NCI-H2196 treated with DMSO at 0.1 percent for 48 hours (cell line): Measurements from ENCODE around the gene TTF1.
A peak's percentile ranks its signal among the peaks of the same experiment; 100 is the strongest.

Experiments used
- DNase-seq: peaks from one replicate; lab custom pipeline; 2025; ENCODE audit not compliant: unreplicated experiment; lab: John Stamatoyannopoulos, UW

The TTF1 gene, protein sequence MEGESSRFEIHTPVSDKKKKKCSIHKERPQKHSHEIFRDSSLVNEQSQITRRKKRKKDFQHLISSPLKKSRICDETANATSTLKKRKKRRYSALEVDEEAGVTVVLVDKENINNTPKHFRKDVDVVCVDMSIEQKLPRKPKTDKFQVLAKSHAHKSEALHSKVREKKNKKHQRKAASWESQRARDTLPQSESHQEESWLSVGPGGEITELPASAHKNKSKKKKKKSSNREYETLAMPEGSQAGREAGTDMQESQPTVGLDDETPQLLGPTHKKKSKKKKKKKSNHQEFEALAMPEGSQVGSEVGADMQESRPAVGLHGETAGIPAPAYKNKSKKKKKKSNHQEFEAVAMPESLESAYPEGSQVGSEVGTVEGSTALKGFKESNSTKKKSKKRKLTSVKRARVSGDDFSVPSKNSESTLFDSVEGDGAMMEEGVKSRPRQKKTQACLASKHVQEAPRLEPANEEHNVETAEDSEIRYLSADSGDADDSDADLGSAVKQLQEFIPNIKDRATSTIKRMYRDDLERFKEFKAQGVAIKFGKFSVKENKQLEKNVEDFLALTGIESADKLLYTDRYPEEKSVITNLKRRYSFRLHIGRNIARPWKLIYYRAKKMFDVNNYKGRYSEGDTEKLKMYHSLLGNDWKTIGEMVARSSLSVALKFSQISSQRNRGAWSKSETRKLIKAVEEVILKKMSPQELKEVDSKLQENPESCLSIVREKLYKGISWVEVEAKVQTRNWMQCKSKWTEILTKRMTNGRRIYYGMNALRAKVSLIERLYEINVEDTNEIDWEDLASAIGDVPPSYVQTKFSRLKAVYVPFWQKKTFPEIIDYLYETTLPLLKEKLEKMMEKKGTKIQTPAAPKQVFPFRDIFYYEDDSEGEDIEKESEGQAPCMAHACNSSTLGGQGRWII

DNA sequence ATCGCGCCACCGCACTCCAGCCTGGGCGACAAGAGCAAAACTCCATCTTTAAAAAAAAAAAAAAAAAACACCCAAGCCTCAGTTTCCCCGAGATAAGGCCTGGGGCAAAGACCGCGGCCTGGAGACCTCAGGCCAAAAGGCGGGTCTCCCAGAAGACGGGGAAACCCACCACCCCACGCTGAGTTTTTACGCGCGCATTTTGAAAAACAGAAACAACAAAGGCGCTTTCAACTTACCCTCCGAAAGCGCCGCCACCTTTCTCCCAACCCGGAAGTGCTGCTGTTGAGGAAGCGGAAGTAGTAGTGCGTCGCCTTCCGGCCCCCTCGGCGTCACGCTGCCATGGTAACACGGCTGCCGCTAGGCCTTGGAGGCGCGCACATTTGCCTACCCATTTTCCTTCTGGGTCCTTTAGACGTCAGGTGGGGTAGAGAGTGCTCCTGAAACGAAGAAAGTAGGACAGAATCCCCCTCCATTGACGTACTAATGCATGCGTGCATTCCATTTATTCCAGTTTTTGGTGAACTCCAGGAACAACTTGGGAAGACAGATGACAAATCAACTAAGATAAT is at the start of gene TTF1:
Gene TTF1, minus strand, starts transcription at position 287 of the 569 bp plus-strand sequence. CDS start 4,019 bp downstream, outside the sequence.
- peak; percentile 78 for DNase-seq

DNA sequence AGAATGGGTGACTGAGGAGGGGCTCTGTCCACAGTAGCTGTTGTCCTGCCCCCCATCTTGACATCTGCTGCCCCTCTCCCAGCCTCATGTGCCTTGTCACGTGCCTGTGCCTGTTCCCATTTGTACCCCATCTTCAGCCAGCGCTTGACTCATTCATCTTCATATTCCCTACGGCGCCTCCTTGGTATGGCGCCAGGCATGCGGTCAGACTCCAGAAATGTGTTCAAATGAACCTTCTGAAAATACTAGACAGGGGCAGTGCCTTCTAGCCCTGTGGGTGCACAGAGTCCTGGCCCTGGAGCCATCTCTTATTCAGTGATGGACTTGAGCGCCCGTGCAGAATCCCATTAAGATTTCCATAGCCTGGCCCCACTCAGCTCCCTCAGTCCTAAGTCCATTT is 49.6 kb upstream of the TTF1 start:
- DNase-seq: no peak

DNA sequence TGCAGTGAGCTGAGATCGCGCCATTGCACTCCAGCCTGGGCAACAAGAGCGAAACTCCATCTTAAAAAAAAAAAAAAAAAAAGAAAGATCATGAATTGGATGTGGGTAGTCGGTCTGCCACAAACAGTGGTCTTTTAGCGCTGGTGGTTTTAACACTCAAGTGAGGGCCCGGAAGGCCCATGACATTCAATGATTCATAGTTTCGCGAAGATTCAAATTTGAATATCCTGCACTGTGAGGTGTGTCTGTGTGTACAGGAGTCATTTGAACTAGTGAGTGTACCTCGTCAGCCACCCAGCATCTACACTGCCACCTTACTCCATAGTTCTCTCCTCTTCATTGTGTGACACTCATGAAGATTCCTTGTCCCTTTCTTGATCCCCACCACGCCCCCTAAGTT is 44.6 kb upstream of the TTF1 start:
- no peak for DNase-seq

DNA sequence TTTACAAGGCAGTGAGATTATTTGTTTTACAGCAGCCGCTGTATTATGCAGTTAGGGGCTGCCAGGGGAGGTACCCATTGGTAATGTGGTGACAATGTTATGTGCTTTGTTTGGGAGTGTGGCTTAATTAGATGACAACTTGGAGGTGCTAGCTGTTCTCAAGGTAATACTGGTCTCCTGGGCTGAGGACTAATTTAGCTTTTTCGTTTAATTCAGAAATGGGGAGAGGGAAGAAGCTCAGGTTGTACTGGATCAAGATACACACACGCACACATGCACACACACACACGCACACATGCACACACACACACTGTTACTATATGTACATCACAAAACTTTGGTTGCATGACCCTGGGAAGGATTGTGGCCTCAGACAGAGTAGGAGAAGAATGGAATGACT is 41.3 kb upstream of the TTF1 start:
- no peak for DNase-seq

DNA sequence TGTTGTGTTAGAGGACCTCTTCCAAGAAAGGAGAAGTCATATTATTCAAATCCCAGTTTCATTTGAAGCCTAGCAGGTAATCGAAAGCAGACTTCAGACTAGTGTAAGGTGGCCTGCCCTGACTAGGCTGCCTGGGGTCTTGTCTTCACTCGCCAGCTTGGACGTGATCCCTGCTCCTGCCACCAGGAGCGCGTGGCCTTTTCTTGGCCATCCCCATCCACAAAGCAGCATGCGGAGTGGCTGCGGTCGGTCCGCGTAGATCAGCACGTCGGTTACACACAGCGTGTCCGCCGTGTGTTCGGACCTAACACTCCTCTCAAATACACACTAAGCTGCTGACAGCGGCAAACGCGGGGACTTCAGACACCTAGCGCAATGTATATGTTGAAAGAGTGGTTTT is 40.7 kb upstream of the TTF1 start:
- DNase-seq: no peak

DNA sequence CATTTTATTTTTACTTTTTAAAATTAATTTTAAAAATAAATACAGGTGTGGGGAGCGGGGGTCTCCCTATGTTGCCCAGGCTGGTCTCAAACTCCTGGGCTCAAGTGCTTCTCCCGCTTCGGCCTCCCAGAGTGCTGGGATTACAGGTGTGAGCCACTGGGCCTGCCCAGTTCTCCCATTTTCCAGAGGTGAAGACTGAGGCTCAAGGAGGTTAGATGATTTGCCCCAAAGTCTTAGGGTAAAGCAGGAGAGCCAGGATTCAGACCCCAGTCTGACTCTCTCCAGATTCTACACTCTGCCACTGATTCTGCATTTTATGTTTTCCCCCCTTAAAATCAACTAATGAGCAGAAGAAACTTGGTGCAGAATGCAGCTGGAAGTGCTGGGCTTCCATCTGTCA is 40.2 kb upstream of the TTF1 start:
- no peak for DNase-seq

DNA sequence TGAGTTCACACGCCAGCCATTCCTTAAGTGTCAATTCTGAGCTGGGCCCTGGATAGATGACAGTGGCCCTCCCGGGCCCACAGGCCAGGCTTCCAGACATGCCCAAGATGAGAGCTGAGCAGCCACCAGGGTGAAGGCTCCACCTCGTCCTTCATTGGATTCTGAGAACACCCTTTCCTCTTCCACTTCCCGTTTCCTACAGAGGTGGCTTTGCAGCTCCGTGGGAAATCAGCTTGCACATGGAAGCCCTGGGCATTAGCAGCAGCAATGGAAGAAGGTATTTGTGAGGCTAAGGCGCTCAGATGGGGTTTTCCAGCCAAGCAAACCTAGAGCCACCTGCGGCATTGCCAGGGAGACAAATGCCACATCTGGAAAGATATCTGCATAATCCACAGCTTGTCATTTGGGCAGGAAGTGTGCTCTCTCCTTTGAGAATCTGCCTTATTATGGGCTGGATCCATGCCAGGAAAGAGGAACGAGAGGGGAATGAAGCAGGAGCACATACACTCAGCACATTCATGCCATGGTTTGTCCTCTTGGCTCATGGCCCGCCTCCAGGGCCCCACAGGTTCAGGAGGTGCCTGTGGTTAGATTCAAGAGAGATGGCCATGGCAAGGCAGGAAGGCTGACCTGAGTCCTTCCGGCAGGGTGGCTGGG is 37.4 kb upstream of the TTF1 start:
- peak; percentile 15 for DNase-seq

DNA sequence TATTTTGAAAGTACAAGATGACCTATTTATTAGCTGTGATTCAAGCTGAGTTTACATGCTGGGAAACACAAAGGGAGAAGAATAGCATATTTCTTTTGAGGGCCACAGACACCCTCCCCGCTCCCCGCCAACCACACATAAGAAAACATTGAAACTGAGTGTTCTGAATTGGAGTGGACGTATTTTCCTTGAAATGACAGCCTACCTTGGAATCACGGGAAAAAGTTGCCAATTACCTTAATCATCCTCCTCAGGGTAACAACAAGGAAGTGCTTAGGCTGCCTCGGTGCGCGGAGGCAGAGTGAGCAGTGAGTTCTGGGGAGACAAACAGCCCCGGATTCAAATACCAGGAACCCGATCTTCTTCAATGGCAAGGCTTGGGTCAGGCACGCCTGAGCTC is 34.8 kb upstream of the TTF1 start:
- DNase-seq: no peak

DNA sequence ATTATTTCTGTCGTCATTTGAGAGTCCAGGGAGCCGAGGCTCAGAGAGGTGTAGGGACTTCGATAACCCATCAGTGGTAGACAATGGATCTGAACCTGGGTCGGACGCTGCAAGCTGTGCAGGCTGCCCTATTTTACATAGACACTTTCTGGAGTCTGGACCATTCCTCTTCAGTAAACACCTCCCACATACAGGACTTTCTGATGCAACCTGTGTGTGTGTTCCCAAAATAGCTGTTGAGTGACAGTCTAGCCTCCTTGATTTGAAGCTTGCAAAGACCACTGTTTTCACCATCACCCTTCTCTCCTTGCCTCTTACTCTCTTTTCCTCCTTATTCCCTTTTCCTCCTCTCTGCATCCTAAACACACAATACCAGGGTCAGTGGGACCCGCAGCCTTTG is 34.1 kb upstream of the TTF1 start:
- DNase-seq: no peak

DNA sequence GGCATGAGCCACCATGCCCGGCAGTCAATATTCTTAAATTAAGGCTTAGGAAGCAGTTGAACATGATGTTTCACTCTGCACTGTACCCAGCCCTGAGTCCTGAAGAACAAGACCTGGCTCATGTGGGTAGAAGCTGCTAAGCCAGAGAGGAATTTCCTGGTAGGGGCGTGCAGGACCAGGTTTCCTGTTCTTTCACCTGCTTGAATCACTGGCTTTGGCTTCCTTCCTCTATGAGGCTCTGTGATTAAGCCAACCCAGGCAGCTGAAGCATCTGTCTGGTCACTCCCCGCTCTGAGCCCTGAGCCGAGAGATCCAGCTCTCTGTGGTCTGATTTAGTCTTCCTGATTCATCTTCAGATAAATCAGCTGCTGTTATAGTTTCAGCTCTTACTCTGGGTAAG is 32.5 kb upstream of the TTF1 start:
- no peak for DNase-seq

DNA sequence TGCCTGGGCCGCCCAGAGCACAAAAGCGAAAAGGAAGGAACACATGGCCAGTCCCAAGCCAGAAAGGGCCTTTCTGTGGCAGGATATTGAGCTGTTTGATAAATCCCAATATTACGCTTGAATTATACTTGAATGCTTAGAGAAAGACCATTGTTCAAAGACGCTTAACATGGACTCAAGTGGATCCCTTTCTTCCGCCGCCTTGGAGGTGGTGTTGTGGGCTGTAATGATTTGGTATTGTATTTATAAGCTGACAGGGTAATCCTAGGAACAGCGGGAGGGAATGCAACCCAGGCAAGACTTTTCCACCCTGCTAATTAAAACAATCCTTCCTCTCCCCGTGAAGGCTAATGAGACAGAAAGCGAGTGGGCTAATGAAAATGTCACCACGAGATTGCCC is 28.2 kb upstream of the TTF1 start:
- DNase-seq: no peak

DNA sequence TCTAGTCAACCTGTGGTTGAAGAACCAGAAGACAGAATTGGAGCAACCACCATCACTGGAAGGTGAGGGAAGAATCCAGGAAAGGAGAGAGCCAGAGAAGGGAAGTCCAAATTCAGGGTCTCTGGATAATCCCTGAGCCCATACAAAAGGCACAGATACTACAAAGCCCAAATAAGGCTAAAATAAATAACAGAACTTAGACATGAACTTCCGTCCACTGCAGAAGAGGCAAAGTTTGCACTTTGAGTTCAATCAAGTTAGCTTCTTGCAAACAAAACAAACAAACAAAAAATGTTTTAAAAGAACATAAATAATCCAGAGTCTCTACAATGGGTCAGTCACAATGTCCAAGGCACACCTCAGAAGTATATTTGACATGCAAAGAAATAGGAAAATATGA is 24.4 kb upstream of the TTF1 start:
- no peak for DNase-seq

DNA sequence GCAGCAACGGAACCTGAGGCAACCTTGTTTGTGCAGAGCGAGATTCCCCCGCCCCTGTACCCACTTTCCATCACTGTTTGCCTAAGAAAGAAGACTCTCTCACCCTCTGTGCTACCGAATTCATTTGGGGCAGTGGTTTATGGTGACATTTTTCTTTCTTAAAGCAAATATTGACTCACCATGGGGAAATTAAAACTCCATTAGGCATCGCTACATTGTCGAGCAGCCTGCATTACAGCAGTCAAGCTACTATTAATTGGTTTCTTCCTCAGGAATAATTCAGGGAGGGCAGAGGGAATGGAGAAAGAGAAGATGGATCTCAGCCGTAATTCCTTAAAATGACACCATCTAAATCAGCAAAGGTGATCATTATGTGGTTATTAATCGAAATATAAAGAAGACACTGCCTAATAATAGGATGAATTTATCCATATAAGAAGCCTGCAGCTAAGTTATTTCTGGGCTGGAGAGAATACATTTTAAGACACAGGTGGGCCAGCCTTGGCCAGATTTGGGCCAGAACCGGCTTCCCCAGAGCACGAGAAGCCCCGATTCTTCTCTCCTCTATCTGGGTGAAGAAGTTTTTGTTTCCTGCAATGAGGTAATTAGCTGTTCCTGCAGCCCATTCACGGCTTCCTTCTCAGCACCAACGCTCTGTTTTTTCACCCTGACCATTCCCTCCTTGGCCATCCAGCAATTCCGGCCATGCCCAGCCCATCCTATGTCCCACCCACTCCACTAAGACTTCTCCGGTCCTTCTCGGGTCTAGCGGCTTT is 20.2 kb upstream of the TTF1 start:
- DNase-seq: no peak

DNA sequence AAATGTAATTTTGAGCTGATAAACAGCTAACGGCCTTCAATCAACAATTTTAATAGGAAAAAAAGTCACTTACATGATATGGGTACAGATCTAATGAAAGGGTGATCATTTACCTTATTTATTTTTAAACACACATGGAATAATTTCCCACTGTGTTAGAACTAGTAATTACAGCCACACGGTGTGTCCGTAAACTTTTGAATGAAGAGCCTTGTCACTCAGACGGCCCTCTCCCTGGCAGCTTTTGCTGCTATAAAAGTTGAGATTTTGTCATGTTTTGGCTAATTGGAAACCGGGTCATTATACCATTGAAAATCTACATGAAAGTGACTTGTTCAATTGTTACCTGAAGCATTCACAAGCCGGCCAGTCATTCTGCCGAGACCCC is 19.0 kb upstream of the TTF1 start:
- DNase-seq: no peak

DNA sequence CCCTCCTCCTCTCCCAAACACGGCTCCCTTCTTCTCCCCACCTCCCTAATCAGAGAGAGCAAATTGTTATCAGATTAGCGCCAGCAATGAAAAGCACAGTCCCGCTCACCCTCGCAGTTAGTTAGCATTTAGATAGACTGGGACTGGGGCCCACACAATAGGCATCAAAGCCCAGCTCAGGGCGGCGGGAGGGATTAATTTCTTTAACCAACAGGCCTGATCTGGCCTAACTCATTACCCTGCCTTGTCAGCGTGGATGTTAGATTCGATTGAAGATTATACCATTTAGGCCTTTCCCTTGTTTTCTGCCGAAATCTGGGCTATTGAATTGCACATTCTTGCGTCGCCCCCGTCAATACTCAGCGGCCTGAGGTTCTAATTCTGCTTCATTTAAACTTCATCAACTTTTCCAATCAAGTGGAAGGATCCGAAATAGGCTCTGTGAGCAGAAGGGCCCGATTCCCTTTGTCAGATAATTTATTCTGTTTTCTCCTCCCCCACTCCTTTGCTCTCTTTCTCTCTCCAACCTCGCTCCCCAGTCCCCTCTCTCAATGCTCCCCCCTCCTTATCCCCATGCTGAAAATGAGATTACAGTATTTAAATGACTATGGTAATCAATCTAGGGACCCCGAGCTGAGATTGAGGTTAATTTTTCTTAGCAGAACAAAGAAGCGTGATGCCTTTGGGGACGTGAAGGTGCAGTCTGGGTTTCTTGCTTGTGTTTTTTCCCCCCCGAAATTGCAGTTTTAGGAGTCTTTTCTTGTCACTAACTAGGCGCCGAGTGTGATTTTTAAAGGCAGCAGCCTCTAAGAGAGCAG is 18.4 kb upstream of the TTF1 start:
- DNase-seq: no peak

DNA sequence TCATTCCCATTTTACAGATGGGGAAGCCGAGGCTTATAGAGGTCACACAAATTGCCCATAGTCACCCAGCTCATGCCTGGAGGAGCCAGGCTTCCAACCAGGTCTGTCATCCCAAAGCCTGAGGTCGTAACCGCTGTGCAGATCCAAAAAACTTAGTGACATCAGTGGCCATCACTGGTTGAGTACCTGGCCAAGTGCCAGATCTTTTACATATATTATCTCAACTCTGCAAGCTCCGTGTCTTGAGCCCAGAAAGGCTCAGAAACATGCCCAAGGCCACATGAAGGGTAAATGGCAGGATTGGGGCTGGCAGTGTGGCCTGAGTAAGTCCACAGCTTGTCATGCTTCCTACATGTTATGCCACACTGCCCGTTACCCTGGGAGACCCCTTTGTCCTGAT is 16.9 kb upstream of the TTF1 start:
- DNase-seq: no peak

DNA sequence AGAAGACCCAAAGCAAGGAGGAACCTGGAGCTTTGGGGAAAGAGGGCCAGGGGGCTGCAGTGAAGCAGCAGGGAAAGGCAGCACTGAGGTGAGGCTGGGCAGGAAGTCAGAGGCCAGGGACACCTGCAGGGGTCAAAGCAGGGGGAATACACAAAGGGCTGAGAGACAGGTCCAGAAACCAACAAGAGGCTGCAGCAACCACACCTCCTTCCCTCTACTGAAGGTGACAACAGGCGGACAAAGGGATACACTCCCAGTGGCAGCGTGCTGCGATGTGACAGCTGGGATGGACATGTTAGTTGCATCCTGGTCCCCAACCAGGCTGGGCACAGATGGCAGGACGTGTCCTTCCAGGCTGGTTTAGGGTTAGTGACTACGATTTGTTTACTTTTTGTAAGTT is 15.9 kb upstream of the TTF1 start:
- no peak for DNase-seq

DNA sequence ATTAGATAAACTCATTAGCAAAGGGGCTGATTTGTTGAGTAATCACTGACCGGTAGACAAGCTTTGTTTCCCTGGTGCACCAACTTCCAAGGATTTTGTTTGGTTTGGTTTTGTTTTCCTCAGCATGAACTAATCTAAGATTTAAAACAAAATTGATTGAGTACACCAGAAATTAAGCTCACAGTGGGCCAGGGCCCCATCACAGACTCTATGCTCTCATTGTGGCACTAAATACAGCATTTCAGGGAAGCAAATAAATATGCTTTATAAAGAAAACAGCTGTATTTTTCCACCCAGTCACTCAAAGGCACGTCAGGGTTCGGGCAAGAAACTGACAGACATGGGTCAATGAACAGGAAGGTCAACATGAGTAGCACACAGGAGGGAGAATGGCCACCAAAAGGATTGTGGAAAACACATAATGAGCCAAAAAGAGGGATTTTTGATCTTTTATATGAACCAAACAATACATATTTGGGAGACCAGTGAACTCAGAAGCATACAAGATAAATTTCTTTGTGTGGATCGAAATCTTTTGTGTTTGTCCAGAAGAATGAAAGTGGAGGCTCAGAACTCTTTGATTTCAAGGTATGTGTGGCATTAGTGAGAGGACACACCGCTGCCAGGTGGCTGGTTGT is 12.2 kb upstream of the TTF1 start:
- no peak for DNase-seq

DNA sequence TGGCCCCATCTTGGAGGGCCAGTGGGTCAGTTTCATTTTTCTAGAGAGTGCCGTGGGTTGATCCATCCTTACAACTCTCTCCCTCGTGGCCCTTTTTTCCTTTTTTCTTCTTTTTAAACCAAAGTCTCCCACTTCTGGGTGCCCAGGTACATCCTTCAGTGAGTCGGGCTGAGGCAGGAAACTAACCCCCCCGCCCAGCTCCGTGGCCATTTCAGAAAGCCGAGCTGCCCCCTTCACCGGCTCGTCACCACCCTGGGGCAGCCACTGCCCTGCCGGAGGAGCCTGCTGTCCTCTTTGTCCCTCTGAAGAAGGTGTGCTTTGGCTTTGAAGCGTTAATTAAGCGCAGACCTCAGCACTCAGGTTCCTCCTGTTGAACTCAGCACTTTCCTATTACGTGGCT is 8.5 kb upstream of the TTF1 start:
- DNase-seq: no peak
